ENCODE data around the gene RALGAPA2.

The RALGAPA2 gene

DNA sequence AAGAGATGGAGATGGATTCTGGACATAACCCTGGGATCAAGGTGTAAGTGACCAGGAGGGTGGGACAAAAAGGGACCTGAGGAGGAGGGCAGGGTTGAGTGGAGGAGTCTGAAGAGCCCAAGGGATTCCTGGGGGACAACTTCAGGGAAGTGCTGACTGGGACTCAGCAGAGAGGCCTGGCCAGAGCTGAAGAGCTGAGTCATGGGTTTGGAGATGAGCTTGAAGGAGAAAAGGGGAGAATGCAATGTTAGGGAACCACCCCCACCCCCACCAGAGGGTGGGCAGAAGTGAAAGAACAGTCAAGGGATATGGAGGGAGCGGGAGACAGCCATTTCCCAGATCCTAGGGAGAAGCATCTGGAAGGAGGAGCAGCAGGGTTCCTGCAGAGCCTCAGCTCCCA is 289.3 kb downstream of the RALGAPA2 start:
- no peak for DNase-seq

GRCh38 chr20:20417876-20418676 is 294.4 kb downstream of the RALGAPA2 start:
- no peak for DNase-seq

- DNase-seq = no peak
These were observed 297.1 kb downstream of the RALGAPA2 start for GRCh38 chr20:20415321-20415720.

- DNase-seq = no peak
These were observed 297.7 kb downstream of the RALGAPA2 start for GRCh38 chr20:20414640-20415220.

DNA sequence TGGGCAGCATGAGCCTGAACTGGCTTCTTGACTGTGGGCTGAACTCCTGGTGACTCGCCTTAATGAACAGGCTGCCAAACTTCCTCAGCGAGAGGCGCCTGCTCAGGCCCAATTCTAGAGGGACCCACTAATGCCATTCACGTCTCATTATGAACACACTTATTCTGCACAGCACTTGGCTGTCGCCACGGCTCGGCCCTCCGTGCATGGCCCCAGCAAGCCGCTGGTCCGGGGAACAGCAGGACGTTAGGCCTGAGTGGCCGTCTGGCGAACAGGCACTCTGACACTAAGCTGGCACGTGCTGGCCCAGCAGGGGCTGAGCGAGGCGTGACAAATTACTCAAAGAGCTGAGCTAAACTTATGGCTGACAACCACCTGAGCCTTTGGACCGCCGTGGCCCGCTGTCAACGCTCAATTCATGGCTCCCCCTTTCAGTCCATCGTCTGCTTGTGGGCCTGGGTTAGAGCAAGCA is 298.6 kb downstream of the RALGAPA2 start:
- DNase-seq = no peak

DNA sequence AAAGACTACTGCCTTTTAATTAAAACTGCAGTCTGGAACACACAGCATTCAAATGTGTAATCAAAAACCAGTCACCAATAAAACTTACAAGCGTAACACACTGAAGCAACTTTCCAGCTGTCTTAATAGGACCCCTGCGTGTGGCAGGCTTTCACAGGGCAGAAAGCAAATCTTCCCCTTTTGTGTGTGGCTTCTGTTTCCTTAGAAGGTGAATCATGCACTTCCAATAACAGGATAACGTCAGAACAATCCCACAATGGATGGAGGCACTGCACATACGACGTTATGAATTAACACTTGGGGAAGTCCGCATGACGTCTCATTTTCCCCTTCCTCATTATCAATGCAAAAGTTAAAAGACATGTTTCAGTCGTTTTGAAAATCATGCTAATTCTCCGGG is 299.7 kb downstream of the RALGAPA2 start:
- DNase-seq = no peak

- DNase-seq = no peak
These were observed 300.6 kb downstream of the RALGAPA2 start for GRCh38 chr20:20411836-20412235.

DNA sequence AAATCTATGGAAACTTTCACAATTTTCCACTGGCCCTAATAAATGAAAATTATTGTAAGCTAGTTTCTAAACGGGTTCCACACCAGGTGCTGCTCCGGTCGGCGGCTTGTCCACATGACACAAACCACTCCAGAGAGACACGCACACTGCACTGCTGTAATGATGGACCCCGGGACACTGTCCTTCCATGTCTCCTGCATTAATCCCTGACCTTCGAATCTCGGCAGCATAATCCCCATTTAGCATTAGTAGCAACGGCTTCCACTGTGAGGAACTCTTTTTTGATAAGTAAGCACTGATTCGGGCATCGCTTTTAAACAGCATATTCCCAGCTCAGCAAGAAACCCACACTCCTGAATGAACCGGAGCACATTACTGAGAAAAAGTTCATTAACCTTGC is 301.0 kb downstream of the RALGAPA2 start:
- no peak for DNase-seq

- peak; percentile 68 for DNase-seq
These were observed 301.8 kb downstream of the RALGAPA2 start for GRCh38 chr20:20410678-20411077.

DNA sequence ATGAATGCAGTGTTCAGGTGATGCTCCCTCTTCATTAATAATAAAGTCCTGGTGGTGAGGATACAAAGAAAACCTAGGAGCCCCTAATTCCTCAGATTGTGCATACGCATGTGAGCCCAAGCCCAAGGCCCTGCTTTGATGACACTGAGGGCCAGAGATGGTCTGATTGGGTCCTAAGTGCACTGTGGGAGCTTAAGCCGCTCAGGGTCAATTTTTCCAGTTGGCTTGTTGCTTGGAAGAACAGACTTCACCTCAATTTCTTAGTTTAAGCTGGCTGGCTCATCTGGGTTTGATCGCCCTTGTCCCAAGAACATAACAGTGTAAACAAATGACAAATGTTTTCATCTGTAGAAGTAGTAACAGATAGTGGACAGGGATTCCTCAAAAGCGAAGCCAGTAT is 303.1 kb downstream of the RALGAPA2 start:
- no peak for DNase-seq

DNA sequence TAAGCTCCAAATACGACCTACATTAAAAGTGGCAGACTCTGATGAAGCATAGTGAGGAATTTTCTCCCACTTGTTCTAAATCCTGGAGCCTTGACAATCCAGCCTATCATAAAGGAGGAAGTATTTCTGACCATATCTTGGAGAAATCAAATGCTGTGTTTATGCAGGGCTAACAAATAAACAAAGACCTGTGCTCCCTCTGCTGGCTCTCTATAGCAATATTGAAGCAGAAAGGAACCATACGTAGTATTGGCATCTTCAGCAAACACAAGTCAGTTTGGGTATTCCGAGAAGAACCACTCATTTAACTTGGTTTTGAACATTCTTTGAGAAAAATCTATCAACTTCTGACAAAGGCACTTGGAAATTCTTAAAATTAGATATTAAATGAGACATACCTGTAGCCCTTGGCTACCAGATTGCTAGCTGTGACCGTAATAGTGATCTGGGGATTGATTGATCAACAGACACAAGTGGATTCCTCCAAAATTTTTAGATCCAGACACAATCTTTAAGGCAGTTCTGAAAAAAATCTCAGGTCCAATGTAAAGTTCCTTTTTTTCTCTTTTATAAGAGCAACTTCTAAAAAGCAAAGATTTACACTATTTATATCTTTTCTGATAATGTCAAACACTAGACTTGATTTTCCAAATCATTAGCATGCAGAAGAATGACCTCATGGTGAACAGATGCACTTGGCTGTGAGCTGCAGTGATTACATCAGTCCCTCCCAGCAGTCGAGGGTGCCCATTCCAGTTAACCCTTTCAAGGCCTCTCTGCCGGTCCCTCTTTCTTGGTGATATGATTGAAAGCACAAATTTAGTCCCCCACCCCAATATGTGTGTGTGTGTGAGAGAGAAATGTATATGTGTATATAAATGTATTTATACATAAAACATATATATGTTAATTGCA is 304.3 kb downstream of the RALGAPA2 start:
- DNase-seq = peak; percentile 80

DNA sequence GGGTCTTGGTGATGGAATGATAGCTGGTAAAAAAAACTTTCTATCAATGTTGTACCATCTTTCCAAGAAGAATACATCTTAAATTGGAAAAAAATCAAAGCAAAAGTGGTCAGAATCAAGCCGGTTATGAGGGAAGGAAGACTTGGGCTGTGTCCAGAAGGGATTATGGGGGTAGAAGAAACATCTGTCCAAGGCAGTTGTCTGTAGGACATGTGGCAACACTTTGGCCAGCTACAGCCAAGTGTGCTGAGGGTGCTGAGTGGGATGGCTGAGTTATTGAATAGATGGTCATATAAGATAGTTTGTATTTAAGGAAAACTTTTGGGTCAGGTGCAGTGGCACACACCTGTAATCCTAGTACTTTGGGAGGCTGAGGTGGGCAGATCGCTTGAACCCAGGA is 306.1 kb downstream of the RALGAPA2 start:
- no peak for DNase-seq

DNA sequence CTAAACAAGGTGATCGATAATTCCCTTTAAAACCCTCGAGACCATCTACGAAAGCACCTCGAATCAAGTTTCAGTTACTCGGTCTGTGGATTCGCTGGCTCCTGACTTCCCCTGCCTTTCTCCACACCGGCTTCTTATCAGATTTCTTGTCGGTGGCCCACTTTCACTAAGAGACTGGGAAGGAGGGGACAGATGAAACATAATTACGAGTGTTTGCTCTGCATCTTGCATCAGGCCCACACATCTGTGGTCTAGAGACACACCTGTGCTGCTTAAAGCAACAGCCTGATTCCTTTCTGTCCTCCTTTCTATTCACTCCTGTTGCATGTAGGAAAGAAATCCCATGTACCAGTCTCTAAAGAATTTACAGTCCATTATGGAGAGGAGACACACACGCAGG is 306.8 kb downstream of the RALGAPA2 start:
- DNase-seq = no peak

DNA sequence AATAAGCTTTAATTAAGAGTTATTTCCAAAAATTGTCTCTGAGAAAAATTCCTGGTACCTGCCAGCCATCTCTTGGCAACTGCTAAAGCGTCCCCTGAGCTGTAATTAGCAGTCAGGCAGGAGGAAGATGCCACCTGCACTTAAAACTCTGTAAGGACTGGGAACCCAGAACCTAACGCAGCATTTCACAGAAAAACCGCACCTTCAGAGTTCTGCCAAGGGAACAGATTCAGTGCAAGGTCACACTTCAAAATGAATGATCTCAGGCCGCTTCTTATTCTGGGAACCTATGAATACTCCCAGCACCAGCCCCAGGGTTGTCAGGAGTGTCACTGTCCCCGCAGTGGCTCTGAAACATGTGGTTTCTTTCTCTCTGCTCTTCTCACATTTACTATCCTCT is 307.8 kb downstream of the RALGAPA2 start:
- no peak for DNase-seq

DNA sequence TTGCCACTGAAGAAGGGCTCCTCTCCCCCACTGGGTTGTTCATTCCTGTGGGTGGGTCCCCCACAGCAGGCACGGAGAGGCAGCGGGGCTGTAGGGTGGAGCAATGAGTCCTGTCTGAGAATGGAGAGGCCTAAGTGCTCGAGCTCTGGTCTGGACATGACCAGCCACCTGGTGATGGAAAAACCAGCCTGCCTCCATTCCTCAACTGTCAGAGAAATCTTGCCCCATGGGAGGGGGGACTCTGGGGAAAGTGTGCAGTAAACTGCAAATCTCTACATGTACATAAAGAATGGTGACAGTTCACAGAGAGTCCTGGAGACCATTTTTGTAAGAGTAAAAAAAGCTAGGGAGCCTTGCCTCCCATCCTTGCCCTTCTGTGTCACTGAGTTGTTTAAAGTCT is 310.5 kb downstream of the RALGAPA2 start:
- no peak for DNase-seq

- no peak for DNase-seq
These were observed 312.6 kb downstream of the RALGAPA2 start for GRCh38 chr20:20399531-20400500.

DNA sequence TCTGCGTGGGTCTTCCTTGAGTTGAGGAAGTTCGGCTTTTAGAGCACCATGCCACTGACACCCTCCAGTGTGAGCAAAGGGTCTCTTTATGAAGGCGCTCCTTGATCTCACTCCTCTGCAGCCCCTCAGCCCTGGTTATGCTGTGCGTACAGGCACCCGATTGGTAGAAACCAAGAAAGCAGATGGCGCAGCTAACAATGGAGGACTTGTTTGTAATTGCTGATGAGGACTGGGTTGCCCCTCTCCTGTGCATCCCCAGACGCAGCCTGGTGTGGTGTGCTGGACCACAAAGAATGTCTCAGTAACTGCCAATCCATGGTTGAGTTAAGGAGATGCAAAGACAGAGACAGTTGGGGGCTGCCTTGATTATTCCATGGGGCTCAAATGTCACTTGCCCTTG is 314.3 kb downstream of the RALGAPA2 start:
- DNase-seq = no peak

DNA sequence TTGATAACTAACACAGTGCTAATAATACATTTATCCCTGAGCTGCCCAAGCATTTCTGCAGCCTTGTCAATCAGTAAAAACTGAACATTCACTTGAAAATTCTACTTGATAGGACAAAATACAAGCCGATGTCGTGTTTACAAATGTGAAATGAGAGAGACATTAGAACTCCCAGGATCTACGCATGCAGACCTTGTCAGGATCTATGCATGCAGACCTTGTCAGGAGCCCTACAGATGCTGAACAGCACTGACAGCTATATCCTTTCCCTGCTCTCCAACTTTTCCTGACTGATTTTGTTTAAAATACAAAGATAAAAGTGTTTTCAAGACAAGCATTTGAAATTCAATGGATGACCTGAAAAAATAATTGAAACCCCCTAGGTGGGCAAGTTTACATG is 315.6 kb downstream of the RALGAPA2 start:
- no peak for DNase-seq

GRCh38 chr20:20395903-20396568 is 316.4 kb downstream of the RALGAPA2 start:
- no peak for DNase-seq

- no peak for DNase-seq
These were observed 317.4 kb downstream of the RALGAPA2 start for GRCh38 chr20:20395087-20395486.

- no peak for DNase-seq
These were observed 319.0 kb downstream of the RALGAPA2 start for GRCh38 chr20:20393207-20394120.
